NK-92 (cell line): ENCODE results near the gene PALM.

Experiments
- DNase-seq: peaks from one replicate; lab custom pipeline; 2025; ENCODE audit not compliant: unreplicated experiment; lab: John Stamatoyannopoulos, UW

Gene PALM

GRCh38 chr19:778910-779653 lies 70.3 kb downstream of the PALM start:
- no peak for DNase-seq

- DNase-seq = no peak
These were observed 72.2 kb downstream of the PALM start for GRCh38 chr19:780935-781334.

- DNase-seq = no peak
These were observed 73.1 kb downstream of the PALM start for GRCh38 chr19:781800-782184.

GRCh38 chr19:782185-782877 lies 73.6 kb downstream of the PALM start:
- DNase-seq = no peak

- no peak for DNase-seq
These were observed 74.3 kb downstream of the PALM start for GRCh38 chr19:782878-783668.

- DNase-seq = no peak
These were observed 75.8 kb downstream of the PALM start for GRCh38 chr19:784541-784940.

- no peak for DNase-seq
These were observed 78.8 kb downstream of the PALM start for GRCh38 chr19:787536-787935.

- DNase-seq = no peak
These were observed 79.9 kb downstream of the PALM start for GRCh38 chr19:788686-788982.

GRCh38 chr19:788983-789700 lies 80.4 kb downstream of the PALM start:
- DNase-seq = no peak

- DNase-seq = no peak
These were observed 80.9 kb downstream of the PALM start for GRCh38 chr19:789701-790060.

GRCh38 chr19:791007-791566 lies 82.4 kb downstream of the PALM start:
- DNase-seq = no peak

GRCh38 chr19:791567-792305 lies 83.0 kb downstream of the PALM start:
- DNase-seq = no peak

- DNase-seq = no peak
These were observed 83.7 kb downstream of the PALM start for GRCh38 chr19:792306-792885.

- DNase-seq = no peak
These were observed 85.1 kb downstream of the PALM start for GRCh38 chr19:793806-794205.

GRCh38 chr19:795073-795611 lies 86.4 kb downstream of the PALM start:
- DNase-seq = no peak

- DNase-seq = no peak
These were observed 87.2 kb downstream of the PALM start for GRCh38 chr19:795691-796581.

GRCh38 chr19:796692-797527 lies 88.2 kb downstream of the PALM start, which contains the start of gene PTBP1:
TSS of gene PTBP1 (plus strand) at chr19:797452. CDS start at chr19:797498, 46 bp downstream.
- peak; percentile 96 for DNase-seq
